ENCODE measurements around the gene CD83.

GRCh38 chr6:14178083-14178445 lies 60.5 kb downstream of the CD83 start:
- no peak for TF ChIP-seq CTCF (IDR thresholded peaks at IDR 0.05)
- no peak for TF ChIP-seq FOXJ3 (CRISPR knock-in tag; IDR thresholded peaks at IDR 0.05; ENCODE audit: borderline replicate concordance)
- TF ChIP-seq USF2 (CRISPR knock-in tag; IDR thresholded peaks at IDR 0.05), result no peak
- no peak for TF ChIP-seq MAX (CRISPR knock-in tag; IDR thresholded peaks at IDR 0.05)
- no peak for TF ChIP-seq ZNF263 (CRISPR knock-in tag; IDR thresholded peaks at IDR 0.05; ENCODE audit: low read depth)
- TF ChIP-seq IRF2 (CRISPR knock-in tag; IDR thresholded peaks at IDR 0.05; ENCODE audit: borderline replicate concordance, low read depth), result no peak
- TF ChIP-seq HMGXB4 (CRISPR knock-in tag; IDR thresholded peaks at IDR 0.05), result no peak
- no peak for TF ChIP-seq TCF7 (CRISPR knock-in tag; IDR thresholded peaks at IDR 0.05; ENCODE audit: low read depth)
- no peak for TF ChIP-seq ZNF232 (CRISPR knock-in tag; IDR thresholded peaks at IDR 0.05)

Measured in WTC11 (cell line).